A549 (cell line): ENCODE results near the gene SLC22A23. TPM values are rescaled to one million over a fixed set of nuclear protein-coding genes. Genes with fewer than 3 reads are reported as not detected.

Experiments
- polyA plus RNA-seq, 4 experiments: library from polyadenylated mRNA; depleted of rRNA in 3 of 4; stranded (reverse); fragments of >200 nt; fragmentation: RNase III in 1 of 4; extraction: RNeasy Plus Mini Kit Qiagen cat#74134 plus additional on column Dnase treatment in 1 of 4; gene quantifications; 2 replicates in 3 of 4; 3 replicates in 1 of 4; pipeline ENCODE4 v1.2.3, GENCODE V29; 2011 to 2017

The SLC22A23 gene
- polyA plus RNA-seq, 2 of the 4 experiments (the other 2 are of a cell fraction), result 4.4 to 6.2 TPM

Other genes with a start within 250 kb of the SLC22A23 start
- 9.0 and 10.8 TPM in 2 replicates for gene TUBB2B, start 229.4 kb downstream of the SLC22A23 start, polyA plus RNA-seq (2011; rRNA removed)
- 15.7 to 19.0 TPM (median 18.0 TPM) in 3 replicates for gene TUBB2B, start 229.4 kb downstream of the SLC22A23 start, polyA plus RNA-seq (2017; fragmentation: RNase III; extraction: RNeasy Plus Mini Kit Qiagen cat#74134 plus additional on column Dnase treatment)
- gene PSMG4, start 198.1 kb downstream of the SLC22A23 start, polyA plus RNA-seq (2011; rRNA removed), result 12.9 and 15.0 TPM in 2 replicates
- 21.9 to 24.0 TPM (median 23.1 TPM) in 3 replicates for gene PSMG4, start 198.1 kb downstream of the SLC22A23 start, polyA plus RNA-seq (2017; fragmentation: RNase III; extraction: RNeasy Plus Mini Kit Qiagen cat#74134 plus additional on column Dnase treatment)